Right renal cortex interstitium (tissue), 3 donors: ENCODE results near the gene MAP3K14. TPM values are rescaled to one million over a fixed set of nuclear protein-coding genes. Genes with fewer than 3 reads are reported as not detected.
A peak's percentile ranks its signal among the peaks of the same experiment; 100 is the strongest.

Experiments used
- DNase-seq, 3 donors: peaks; one replicate each; pipeline ENCODE4 v3.0.0-alpha.2; 2013; ENCODE audit warnings: low read depth in 3 of 3, low spot score in 2 of 3
- polyA plus RNA-seq, 3 donors: library from polyadenylated mRNA; unstranded; fragments of 120-200 nt; gene quantifications; one replicate each; pipeline ENCODE4 v1.2.1, GENCODE V29; 2013; ENCODE audit not compliant: insufficient read length in 3 of 3

Gene MAP3K14
- polyA plus RNA-seq, 3 donors = 4.3 to 5.4 (median 4.9) TPM

GRCh38 chr17:45226576-45226975, 90.2 kb downstream of the MAP3K14 start:
- DNase-seq = no peak

GRCh38 chr17:45225964-45226530, 90.8 kb downstream of the MAP3K14 start:
- DNase-seq = no peak

DNA sequence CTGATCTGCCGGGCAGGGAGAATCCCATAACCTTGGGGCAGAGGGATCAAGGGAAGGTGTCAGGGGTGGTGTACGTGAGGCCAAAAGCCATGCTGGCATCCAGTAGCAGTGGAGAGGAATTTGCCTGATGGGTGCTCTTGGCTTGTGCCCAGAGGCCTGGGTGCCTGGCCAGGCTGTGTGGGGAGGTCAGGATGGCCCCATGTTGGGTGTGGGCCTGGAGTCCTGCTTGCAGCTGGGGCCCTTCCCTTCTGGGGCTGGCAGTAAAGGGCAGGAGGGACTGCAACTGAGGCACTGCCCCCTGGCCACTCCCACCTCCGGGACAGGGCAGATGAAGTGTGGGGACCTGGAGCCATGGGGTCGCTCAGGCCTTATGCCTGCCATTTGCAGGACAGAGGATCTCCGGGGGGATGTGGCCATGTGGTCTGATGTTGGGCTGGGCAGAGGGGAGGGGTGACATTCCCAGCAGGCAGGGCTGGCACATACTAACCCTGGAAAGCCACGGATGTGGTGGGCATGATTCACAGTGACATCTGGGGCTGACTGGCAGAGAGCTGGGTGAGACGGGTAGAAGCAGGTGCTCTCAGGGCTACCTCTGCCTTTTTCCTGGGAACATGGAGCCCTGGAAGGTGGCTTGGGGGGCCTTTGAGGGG, 91.6 kb downstream of the MAP3K14 start:
- no peak for DNase-seq

DNA sequence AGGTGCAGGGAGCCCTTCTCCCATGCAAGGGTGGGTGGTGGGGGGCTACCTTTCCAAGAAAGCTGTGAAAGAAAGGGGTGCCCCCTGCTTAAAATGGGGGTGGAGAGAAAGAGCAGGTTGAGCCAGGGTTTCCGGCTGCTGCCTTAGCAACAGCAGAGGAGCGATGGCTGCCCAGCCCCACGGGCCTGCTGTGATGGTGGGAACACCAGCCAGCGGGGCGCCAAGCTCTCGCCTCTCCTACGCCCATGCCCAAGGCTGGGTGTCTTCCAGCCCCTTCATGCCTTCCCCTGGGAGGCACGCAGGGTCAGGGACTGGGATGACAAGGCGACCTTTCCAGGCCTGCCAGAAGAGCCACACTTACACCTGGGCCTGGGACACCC, 92.2 kb downstream of the MAP3K14 start:
- DNase-seq = no peak

GRCh38 chr17:45223539-45224528, 93.0 kb downstream of the MAP3K14 start:
- DNase-seq = no peak

- DNase-seq = no peak
These were observed 93.8 kb downstream of the MAP3K14 start for GRCh38 chr17:45222996-45223538.

GRCh38 chr17:45222289-45222995, 94.4 kb downstream of the MAP3K14 start:
- no peak for DNase-seq

DNA sequence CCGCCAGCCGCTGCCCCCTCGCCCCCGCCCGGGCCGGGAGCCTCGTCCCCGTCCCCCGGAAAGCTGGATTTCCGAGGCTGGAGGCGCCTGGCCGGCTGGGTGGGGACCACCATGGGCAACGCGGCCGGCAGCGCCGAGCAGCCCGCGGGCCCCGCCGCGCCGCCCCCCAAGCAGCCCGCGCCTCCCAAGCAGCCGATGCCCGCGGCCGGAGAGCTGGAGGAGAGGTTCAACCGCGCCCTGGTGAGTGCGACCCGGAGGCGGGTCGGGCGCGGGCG, 94.9 kb downstream of the MAP3K14 start:
- DNase-seq = no peak

DNA sequence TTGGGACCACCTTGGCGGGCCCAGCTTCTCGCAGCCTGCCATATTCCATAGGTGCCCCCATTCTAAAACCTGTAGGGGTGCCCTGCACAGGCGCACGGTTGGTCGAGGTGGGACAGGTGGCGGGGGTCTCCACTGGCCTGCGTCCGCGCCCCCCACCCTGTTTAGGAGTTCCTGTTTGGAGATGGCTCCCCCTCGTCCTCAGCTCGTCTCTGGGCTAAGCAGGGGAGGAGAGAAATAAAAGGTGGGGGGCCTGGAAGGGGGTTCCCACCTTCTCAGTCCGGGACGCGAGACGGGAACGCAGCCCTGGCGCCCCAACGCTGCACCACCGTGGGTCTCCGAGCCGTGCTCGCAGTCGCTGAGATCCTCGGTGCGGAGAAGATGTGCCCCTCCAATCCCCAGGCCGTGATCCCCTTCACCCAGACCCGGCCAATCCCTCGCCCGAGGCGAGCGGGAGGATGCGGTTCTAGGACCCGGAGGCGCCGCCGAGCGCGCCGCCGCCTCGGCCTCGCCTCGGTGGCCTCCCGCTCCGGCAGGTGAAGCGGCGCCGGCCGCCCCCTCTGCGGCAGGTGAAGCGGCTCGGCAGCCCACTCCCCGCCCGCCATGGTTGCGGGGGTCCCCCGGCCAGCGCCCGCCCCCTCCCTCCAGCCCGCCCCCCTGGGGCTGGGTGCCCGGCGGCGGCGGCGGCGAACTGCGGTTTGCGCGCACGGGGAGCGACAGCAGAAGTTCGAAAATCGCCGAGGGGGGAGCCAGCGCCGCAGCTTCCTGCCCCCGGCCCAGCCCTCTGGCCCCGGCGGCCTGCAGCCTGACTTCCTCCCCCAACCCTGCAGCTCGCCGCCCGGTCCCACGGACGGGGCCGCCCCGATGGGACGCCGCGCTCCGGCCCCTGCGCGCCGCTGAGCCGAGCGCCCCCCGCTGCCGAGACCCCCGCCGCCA, 95.5 kb downstream of the MAP3K14 start, which contains the start of gene FMNL1:
Gene FMNL1, plus strand, starts transcription at position 805 of the 933 bp plus-strand sequence. CDS start 240 bp downstream, outside the sequence.
- DNase-seq = no peak

GRCh38 chr17:45220079-45220478, 96.7 kb downstream of the MAP3K14 start:
- no peak for DNase-seq

DNA sequence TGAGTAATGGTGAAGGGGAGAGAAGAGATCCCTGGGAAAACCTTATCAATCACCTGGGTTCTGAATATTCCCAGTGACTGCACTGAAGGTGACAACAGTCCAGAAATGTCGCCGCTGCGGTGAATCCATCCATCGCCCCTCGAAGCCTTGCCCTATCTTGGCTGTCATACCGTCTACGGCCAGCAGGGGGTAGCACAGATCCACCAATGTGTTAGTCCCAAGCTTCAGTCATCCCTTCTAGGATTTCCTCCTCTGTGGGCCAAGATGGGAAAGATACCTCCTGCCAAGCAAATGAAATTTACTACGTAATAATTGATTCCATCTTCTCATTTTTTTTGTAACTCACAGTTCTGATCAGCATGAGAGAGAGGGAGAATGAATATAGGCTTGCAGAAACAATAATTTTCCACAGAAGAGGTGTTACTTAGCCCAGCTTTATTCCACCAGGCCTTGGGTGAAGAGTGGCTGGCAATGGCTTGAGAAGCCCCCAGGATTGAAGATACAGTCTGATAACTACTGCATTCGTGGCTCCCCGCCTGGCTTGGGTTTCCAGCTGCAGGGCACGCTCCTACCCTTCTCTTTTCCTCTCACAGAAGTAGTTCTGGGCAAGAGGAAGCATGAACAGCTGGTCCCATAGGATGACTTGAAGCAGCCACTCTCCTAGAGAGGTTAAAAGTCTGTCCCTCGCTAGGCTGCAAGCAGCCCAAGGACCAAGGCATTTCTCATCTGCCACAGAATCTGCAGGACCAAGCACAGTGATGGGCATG, 97.7 kb downstream of the MAP3K14 start:
- DNase-seq = peak in 1 of 3 donors; percentile 74

Other genes starting within 250 kb of the MAP3K14 start
- 10 to 100 TPM; 18.7 to 24.9 (median 23.0) TPM for gene PLCD3, start 184.5 kb downstream of the MAP3K14 start, polyA plus RNA-seq
- gene ACBD4, start 181.3 kb downstream of the MAP3K14 start, polyA plus RNA-seq = 10 to 100 TPM; 10.5 to 11.5 (median 10.8) TPM
- 10 to 100 TPM; 36.5 to 37.4 (median 37.0) TPM for gene HEXIM1, start 168.5 kb downstream of the MAP3K14 start, polyA plus RNA-seq
- gene HEXIM2, start 155.1 kb downstream of the MAP3K14 start, polyA plus RNA-seq = 10 to 100 TPM; 12.1 to 14.2 (median 12.7) TPM
- 1 to 10 TPM; 5.5 to 6.6 (median 5.7) TPM for gene FMNL1, start 95.1 kb downstream of the MAP3K14 start, polyA plus RNA-seq
- under 1 TPM in 2 of 3 donors, not detected in 1; 0.08 to 0.16 TPM for gene SPATA32, start 54.9 kb downstream of the MAP3K14 start, polyA plus RNA-seq
- gene ARHGAP27, start 115.8 kb upstream of the MAP3K14 start, polyA plus RNA-seq = 10 to 100 TPM; 10.9 to 11.7 (median 11.2) TPM
- gene PLEKHM1, start 173.7 kb upstream of the MAP3K14 start, polyA plus RNA-seq = 10 to 100 TPM; 10.4 to 11.6 (median 11.5) TPM